Measurements from ENCODE around the gene OR6J1.
A peak's percentile ranks its signal among the peaks of the same experiment; 100 is the strongest.
"Not testable (repeated sequence)": the region's sequence is repeated elsewhere in the genome, so short reads cannot be mapped to it uniquely, and the experiment has no call there.

OR6J1 gene

GRCh38 chr14:22687969-22688368 is 43.8 kb upstream of the OR6J1 start:
- not testable (repeated sequence) for H2BK12ac ChIP-seq (ENCODE audit: low read length); H2BK5ac ChIP-seq (ENCODE audit: low read length); H2AFZ ChIP-seq (ENCODE audit: low read length); H4K91ac ChIP-seq (ENCODE audit: low read depth, low read length, poor library complexity); H3K9ac ChIP-seq (ENCODE audit: low read depth, low read length, poor library complexity); H4K8ac ChIP-seq (ENCODE audit: low read depth, low read length); H2BK15ac ChIP-seq (ENCODE audit: low read length); DNase-seq (ENCODE audit: low spot score); H3K23ac ChIP-seq (ENCODE audit: low read depth, low read length, poor library complexity); H3K9me3 ChIP-seq (replicated peaks in 1 of 2; ENCODE audit: control insufficient read depth in 2 of 2, insufficient read depth in 1 of 2, low read depth in 1 of 2, low read length in 2 of 2); H3K18ac ChIP-seq (ENCODE audit: low read length); H2BK120ac ChIP-seq (ENCODE audit: low read depth, low read length); H3K36me3 ChIP-seq (replicated peaks in 1 of 2; ENCODE audit: control insufficient read depth in 2 of 2, insufficient read depth in 2 of 2, low read length in 2 of 2); H3K79me1 ChIP-seq (ENCODE audit: low read depth, low read length); H2AK5ac ChIP-seq (ENCODE audit: low read depth, low read length); H3K27ac ChIP-seq (replicated peaks; ENCODE audit: low read length); H3K4ac ChIP-seq (ENCODE audit: low read length); H3K14ac ChIP-seq (ENCODE audit: low read length); H3K4me1 ChIP-seq (ENCODE audit: control insufficient read depth in 2 of 2, insufficient read depth in 1 of 2, low read depth in 1 of 2, low read length in 2 of 2); H3K4me2 ChIP-seq (ENCODE audit: insufficient read depth, low read length, poor library complexity, severe bottlenecking); H3K4me3 ChIP-seq (ENCODE audit: low read length in 2 of 2)
- no CpG with 5 or more reads among the region's 3 CpGs for WGBS, 2 donors (ENCODE audit: extremely low coverage in 2 of 2, insufficient read length in 2 of 2, insufficient replicate concordance in 1 of 2)
- peaks cover 0 to 11% (median 0%) of the 10 kb centered on the region in 3 experiments for H3K27me3 ChIP-seq (ENCODE audit: control insufficient read depth in 3 of 3, insufficient read depth in 3 of 3, low read depth in 1 of 3, low read length in 3 of 3)

GRCh38 chr14:22686176-22686611 is 42.0 kb upstream of the OR6J1 start:
- H3K4ac ChIP-seq (ENCODE audit: low read length); H3K14ac ChIP-seq (ENCODE audit: low read length); H3K18ac ChIP-seq (ENCODE audit: low read length); H4K8ac ChIP-seq (ENCODE audit: low read depth, low read length); DNase-seq (ENCODE audit: low spot score); H3K9ac ChIP-seq (ENCODE audit: low read depth, low read length, poor library complexity); H2BK120ac ChIP-seq (ENCODE audit: low read depth, low read length); H2AK5ac ChIP-seq (ENCODE audit: low read depth, low read length); H4K91ac ChIP-seq (ENCODE audit: low read depth, low read length, poor library complexity); H3K4me2 ChIP-seq (ENCODE audit: insufficient read depth, low read length, poor library complexity, severe bottlenecking); H2AFZ ChIP-seq (ENCODE audit: low read length); H2BK12ac ChIP-seq (ENCODE audit: low read length); H3K4me3 ChIP-seq (ENCODE audit: low read length in 2 of 2); H2BK15ac ChIP-seq (ENCODE audit: low read length); H3K27ac ChIP-seq (replicated peaks; ENCODE audit: low read length); H3K36me3 ChIP-seq (replicated peaks in 1 of 2; ENCODE audit: control insufficient read depth in 2 of 2, insufficient read depth in 2 of 2, low read length in 2 of 2); H3K23ac ChIP-seq (ENCODE audit: low read depth, low read length, poor library complexity); H3K79me1 ChIP-seq (ENCODE audit: low read depth, low read length); H3K4me1 ChIP-seq (ENCODE audit: control insufficient read depth in 2 of 2, insufficient read depth in 1 of 2, low read depth in 1 of 2, low read length in 2 of 2); H3K9me3 ChIP-seq (replicated peaks in 1 of 2; ENCODE audit: control insufficient read depth in 2 of 2, insufficient read depth in 1 of 2, low read depth in 1 of 2, low read length in 2 of 2): not testable (repeated sequence)
- Histone ChIP-seq H3K27me3 (ENCODE audit: control insufficient read depth in 3 of 3, insufficient read depth in 3 of 3, low read depth in 1 of 3, low read length in 3 of 3) (peaks cover 0 to 11% (median 0%) of the 10 kb centered on the region in 3 experiments), H2BK5ac (ENCODE audit: low read length) (peak overlapping the region; percentile 30)
- no CpG with 5 or more reads among the region's 6 CpGs for WGBS, 2 donors (ENCODE audit: extremely low coverage in 2 of 2, insufficient read length in 2 of 2, insufficient replicate concordance in 1 of 2)

- Histone ChIP-seq H3K27ac (replicated peaks; ENCODE audit: low read length) (no peak overlapping the region), H3K9me3 (replicated peaks in 1 of 2; ENCODE audit: control insufficient read depth in 2 of 2, insufficient read depth in 1 of 2, low read depth in 1 of 2, low read length in 2 of 2) (no peaks in the 10 kb centered on the region), H3K4me1 (ENCODE audit: control insufficient read depth in 2 of 2, insufficient read depth in 1 of 2, low read depth in 1 of 2, low read length in 2 of 2) (peaks cover 0 to 4% of the 10 kb centered on the region in 2 donors), H2BK5ac (ENCODE audit: low read length) (no peak overlapping the region), H4K91ac (ENCODE audit: low read depth, low read length, poor library complexity) (no peak overlapping the region), H2AFZ (ENCODE audit: low read length) (no peak overlapping the region), H2BK12ac (ENCODE audit: low read length) (no peak overlapping the region), H2AK5ac (ENCODE audit: low read depth, low read length) (no peak overlapping the region), H3K14ac (ENCODE audit: low read length) (no peak overlapping the region), H2BK120ac (ENCODE audit: low read depth, low read length) (no peak overlapping the region), H3K4ac (ENCODE audit: low read length) (no peak overlapping the region), H2BK15ac (ENCODE audit: low read length) (no peak overlapping the region), H3K79me1 (ENCODE audit: low read depth, low read length) (no peaks in the 10 kb centered on the region), H3K27me3 (ENCODE audit: control insufficient read depth in 3 of 3, insufficient read depth in 3 of 3, low read depth in 1 of 3, low read length in 3 of 3) (peaks cover 0 to 11% (median 0%) of the 10 kb centered on the region in 3 experiments), H3K23ac (ENCODE audit: low read depth, low read length, poor library complexity) (no peak overlapping the region), H3K18ac (ENCODE audit: low read length) (no peak overlapping the region), H3K4me3 (ENCODE audit: low read length in 2 of 2) (no peak overlapping the region), H3K36me3 (replicated peaks in 1 of 2; ENCODE audit: control insufficient read depth in 2 of 2, insufficient read depth in 2 of 2, low read length in 2 of 2) (no peaks in the 10 kb centered on the region), H3K9ac (ENCODE audit: low read depth, low read length, poor library complexity) (no peak overlapping the region), H4K8ac (ENCODE audit: low read depth, low read length) (no peak overlapping the region), H3K4me2 (ENCODE audit: insufficient read depth, low read length, poor library complexity, severe bottlenecking) (no peak overlapping the region)
- WGBS, 2 donors (ENCODE audit: extremely low coverage in 2 of 2, insufficient read length in 2 of 2, insufficient replicate concordance in 1 of 2) = no CpG with 5 or more reads among the region's 4 CpGs
- no peak for DNase-seq (ENCODE audit: low spot score)
These were observed 41.3 kb upstream of the OR6J1 start for GRCh38 chr14:22685467-22685866.

- H2BK120ac ChIP-seq (ENCODE audit: low read depth, low read length); H3K79me1 ChIP-seq (ENCODE audit: low read depth, low read length); DNase-seq (ENCODE audit: low spot score); H3K9me3 ChIP-seq (replicated peaks in 1 of 2; ENCODE audit: control insufficient read depth in 2 of 2, insufficient read depth in 1 of 2, low read depth in 1 of 2, low read length in 2 of 2); H3K4me2 ChIP-seq (ENCODE audit: insufficient read depth, low read length, poor library complexity, severe bottlenecking); H3K4me3 ChIP-seq (ENCODE audit: low read length in 2 of 2); H3K23ac ChIP-seq (ENCODE audit: low read depth, low read length, poor library complexity); H2BK5ac ChIP-seq (ENCODE audit: low read length); H3K4ac ChIP-seq (ENCODE audit: low read length); H4K91ac ChIP-seq (ENCODE audit: low read depth, low read length, poor library complexity); H3K4me1 ChIP-seq (ENCODE audit: control insufficient read depth in 2 of 2, insufficient read depth in 1 of 2, low read depth in 1 of 2, low read length in 2 of 2); H3K14ac ChIP-seq (ENCODE audit: low read length); H2AFZ ChIP-seq (ENCODE audit: low read length); H2BK12ac ChIP-seq (ENCODE audit: low read length); H2AK5ac ChIP-seq (ENCODE audit: low read depth, low read length); H3K18ac ChIP-seq (ENCODE audit: low read length); H3K36me3 ChIP-seq (replicated peaks in 1 of 2; ENCODE audit: control insufficient read depth in 2 of 2, insufficient read depth in 2 of 2, low read length in 2 of 2); H4K8ac ChIP-seq (ENCODE audit: low read depth, low read length); H3K9ac ChIP-seq (ENCODE audit: low read depth, low read length, poor library complexity); H3K27ac ChIP-seq (replicated peaks; ENCODE audit: low read length); H2BK15ac ChIP-seq (ENCODE audit: low read length): not testable (repeated sequence)
- H3K27me3 ChIP-seq (ENCODE audit: control insufficient read depth in 3 of 3, insufficient read depth in 3 of 3, low read depth in 1 of 3, low read length in 3 of 3) = peaks cover 0 to 11% (median 0%) of the 10 kb centered on the region in 3 experiments
- WGBS, 2 donors (ENCODE audit: extremely low coverage in 2 of 2, insufficient read length in 2 of 2, insufficient replicate concordance in 1 of 2) = no CpG with 5 or more reads among the region's 3 CpGs
These were observed 39.3 kb upstream of the OR6J1 start for GRCh38 chr14:22683428-22683827.
